ENCODE data around the gene CFAP54. TPM values are rescaled to one million over a fixed set of nuclear protein-coding genes. Genes with fewer than 3 reads are reported as not detected.
A peak's percentile ranks its signal among the peaks of the same experiment; 100 is the strongest.
"Not testable (repeated sequence)": the region's sequence is repeated elsewhere in the genome, so short reads cannot be mapped to it uniquely, and the experiment has no call there.

Gene CFAP54
- total RNA-seq, 1 donor from 2014 or later = 9.7 TPM

DNA sequence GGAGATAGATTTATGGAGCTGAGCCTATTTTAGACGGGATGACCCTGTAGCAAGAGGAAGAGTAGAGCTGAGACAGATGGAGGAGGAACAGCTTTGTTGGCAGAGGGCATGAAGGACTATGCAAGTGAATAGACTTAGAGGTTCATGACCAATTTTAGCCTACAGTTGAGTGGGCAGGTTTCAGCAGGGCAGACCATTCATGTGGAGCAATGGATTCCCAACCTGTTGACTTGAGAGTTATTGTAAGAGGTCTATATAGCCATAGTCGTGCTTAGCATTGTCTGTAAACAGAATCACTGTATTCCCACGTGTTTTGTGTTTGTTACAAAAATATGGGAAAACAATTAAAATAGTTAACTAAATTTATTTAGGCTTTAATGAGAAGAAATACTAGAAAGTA lies 116.8 kb downstream of the CFAP54 start:
- DNase-seq (ENCODE audit: low read depth in 2 of 2) = no peak

DNA sequence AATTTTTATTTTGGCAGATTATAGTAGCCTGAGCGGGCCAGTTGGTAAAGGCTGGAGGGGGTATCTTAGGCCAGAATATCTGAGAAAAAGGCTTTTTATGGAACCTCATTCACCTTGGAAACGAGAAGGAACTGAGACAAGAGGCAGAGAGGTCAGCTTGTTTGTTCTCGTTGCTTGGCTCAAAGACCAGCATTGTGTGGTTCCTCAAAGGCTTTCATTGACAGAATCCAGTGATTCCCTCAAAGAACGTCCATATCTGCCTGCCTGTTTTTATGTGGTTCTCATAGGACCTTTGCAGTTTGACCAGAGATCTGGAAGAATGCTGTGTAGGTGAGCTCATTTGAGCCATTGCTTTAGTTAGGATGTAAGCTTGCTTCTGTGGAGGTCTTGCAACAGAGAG lies 117.3 kb downstream of the CFAP54 start:
- DNase-seq (ENCODE audit: low read depth in 2 of 2) = no peak

DNA sequence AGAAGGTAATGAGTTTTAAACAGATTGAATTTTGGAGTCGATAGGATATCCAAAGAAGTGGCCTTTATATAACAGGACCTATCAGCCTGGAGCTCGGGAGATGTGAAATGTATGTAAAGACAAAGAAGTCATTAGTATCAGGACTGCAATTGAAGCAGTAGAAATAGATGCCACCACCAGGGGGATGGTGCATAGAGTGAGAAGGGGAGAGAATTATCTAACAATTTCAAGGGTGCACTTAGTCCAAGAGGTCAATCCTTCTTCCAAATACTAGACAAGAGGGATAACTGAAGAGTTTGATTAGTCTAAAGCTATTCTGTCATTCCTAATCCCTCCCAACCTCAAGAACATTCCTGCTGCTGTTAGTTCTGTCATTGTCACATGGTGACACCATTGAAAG lies 127.8 kb downstream of the CFAP54 start:
- DNase-seq (ENCODE audit: low read depth in 2 of 2) = no peak

DNA sequence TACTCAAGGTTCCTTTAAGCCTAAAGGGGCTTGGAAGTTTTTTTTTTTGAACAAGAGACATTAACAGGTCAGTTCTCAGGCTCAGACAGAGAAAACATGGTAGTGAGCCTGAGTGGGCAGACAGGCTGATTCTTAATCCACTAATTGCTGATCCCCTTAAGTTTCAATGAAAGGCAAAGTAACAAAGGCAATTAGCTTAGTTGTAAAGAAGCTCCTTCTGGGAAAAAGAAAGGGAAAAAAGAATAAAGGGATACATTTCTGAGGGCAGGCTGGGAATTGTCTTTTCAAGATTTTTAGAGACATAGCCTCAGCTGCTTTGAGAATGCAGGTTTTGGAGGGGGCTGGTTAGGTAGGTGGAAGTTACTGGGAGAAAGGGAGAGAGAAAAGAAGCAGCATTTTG lies 133.8 kb downstream of the CFAP54 start:
- no peak for DNase-seq (ENCODE audit: low read depth in 2 of 2)

DNA sequence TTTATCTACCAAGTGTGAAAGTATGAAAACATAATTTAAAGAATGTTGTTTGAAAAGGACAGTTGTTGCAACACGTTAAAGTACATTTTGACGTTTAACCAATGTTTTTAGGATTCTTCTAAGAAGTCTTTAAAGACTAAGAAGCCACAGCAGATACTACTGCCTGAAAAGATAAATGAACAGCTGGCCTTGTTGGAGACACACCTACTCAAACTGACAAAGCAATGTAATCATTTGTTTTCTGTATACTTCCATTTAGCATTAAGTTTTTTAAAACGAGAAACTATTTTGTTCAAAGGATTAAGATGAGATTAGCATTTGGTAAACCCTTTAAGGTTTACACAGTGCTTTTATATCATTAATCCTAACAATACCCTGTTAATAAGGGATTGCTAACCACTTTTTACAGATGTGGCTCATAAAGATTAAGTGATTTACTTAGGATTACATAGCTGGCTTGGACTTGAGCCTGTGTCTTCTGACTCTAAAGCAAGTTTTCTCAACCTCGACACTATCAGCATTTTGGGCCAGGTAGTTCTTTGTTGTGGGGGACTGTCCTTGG lies 134.4 kb downstream of the CFAP54 start:
- DNase-seq (ENCODE audit: low read depth in 2 of 2) = no peak

DNA sequence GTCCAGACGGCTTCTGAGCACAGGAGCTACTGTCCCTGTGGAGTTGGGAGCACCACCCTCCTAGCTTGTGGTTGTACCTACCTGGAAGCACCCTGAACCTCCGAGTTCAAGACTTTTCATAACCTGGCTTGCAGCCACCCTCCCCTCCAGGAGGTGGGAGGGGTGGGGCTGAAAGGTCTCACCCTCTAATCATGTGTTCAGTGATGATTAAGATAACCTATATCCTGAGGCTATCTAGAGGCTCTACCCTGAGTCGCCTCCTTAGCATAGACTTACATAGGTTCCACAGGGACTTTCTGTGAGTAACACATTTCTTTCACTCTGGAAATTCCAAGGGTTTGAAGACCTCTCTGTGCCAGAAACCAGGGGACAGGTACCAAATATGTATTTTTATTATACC lies 146.5 kb downstream of the CFAP54 start:
- DNase-seq (ENCODE audit: low read depth in 2 of 2) = no peak

DNA sequence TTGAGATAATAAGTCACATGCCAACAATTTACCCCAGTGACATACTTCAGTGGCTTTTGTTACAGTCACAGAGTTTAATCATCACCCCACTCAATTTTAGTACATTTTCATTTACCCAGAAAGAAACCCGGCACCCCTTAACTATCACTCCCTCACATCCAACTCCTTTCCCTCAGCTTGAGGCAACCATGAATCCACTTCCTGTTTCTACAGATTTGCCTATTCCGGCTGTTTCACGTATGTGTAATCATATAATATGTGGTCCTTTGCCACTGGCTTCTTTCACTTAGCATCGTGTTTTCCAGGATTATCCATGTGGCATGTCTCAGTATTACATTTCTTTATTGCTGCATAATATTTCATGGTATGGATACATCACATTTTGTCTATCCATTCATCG lies 147.5 kb downstream of the CFAP54 start:
- DNase-seq (ENCODE audit: low read depth in 2 of 2) = no peak

DNA sequence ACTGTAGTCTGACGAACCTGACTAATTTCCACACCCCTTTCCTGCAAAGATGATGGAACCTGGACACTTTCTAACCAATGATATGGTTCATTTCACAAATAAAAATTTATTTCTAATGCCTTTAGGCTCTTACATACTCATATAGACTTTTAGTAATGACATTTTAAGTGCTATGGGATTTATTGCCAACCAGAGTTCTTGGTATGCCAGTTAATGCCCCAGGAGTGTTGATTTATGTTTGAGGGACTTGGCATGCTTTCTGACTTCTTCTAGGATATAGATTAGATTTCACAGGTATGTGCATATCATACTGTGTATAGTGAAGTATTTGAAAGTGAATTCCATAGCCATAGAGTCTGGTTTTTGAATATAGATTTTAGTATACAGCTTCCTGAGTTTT lies 159.5 kb downstream of the CFAP54 start:
- DNase-seq (ENCODE audit: low read depth in 2 of 2) = no peak

DNA sequence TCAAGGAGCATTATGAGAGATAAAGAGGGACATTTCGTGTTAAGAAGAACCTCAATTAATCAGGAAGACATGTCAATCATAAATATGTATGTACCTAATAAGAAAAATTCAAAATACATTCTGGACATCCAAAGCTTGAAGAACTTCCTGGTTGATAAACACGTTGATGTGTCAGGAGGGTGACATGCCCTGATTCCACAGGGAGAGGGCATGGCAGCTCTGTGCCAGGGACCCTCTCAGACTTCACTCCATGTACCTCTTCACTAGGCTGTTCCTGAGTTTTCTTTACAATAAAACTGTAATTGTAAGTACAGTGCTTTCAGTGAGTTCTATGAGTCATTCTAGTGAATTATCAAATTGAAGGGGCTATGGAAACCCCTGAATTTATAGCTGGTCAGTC lies 163.5 kb downstream of the CFAP54 start:
- no peak for DNase-seq (ENCODE audit: low read depth in 2 of 2)

DNA sequence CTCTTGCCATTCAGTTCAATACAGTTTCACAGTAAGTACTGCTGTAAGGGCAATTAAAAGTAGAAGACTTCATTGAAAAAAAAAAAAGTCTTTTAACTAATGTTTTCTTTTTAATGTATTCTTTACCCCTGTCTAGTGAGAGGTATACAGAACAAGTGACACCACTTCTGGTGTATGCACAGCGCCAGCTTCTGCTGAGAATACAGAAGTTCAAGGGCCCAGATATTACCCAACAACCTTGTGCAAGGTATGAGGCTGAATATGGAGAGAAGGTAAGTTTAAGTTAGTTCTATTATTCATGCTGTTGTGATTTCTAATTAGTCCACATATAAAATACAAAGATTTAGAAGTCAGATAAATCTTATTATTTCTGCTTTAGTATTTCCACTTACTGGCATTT lies 168.7 kb downstream of the CFAP54 start:
- no peak for DNase-seq (ENCODE audit: low read depth in 2 of 2)

DNA sequence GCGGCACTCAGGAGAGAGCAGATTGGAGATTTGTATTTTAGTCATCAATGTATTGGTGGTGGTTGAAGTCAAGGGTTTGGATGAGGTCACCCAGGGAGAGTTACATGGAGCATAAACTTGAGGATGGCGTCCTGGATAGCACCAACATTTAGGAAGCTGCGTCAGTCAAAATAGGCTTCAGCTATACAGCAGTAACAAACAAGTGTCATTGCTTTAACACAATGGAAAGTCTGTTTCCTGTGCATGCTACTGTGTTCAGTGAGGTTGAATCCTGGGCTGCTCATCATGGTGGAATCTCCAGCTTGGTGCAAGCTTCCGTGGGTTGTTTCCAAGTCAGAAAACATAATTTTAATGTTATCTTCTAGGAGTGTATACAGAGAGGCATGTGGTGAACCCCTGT lies 180.4 kb downstream of the CFAP54 start:
- peak; percentile 46 to 51 for DNase-seq (ENCODE audit: low read depth in 2 of 2)

DNA sequence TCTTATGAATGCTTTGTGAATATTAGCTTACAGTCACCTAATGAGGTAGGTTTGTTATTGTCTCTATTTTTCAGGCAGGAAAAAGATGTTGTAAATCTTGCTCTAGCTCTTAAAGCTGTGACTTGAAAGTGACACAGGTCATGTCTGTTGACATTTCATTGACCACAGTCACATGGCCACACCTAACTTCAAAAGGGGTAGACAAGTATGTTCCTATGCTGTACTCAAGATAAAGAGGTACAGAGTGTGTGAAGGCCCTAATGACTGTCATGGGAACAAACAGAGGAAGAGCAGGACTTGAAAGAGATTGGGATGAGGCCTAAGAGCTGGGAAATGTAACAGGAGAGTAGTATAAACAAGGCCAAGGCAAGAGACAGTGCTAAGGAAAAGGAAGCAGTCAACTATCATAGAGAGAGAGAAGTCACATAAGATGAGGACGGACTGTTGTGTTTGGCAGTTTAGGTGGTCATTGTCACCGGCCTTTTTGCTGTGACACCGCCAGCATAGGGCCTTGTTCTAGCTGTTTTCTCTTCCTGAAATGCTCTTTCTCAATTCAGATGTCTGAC lies 181.0 kb downstream of the CFAP54 start:
- no peak for DNase-seq (ENCODE audit: low read depth in 2 of 2)

DNA sequence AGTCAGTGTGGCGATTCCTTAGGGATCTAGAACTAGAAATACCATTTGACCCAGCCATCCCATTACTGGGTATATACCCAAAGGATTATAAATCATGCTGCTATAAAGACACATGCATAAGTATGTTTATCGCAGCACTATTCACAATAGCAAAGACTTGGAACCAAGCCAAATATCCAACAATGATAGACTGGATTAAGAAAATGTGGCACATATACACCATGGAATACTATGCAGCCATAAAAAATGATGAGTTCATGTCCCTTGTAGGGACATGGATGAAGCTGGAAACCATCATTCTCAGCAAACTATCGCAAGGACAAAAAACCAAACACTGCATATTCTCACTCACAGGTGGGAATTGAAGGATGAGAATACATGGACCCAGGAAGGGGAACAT lies 186.1 kb downstream of the CFAP54 start:
- DNase-seq (ENCODE audit: low read depth in 2 of 2) = not testable (repeated sequence)

DNA sequence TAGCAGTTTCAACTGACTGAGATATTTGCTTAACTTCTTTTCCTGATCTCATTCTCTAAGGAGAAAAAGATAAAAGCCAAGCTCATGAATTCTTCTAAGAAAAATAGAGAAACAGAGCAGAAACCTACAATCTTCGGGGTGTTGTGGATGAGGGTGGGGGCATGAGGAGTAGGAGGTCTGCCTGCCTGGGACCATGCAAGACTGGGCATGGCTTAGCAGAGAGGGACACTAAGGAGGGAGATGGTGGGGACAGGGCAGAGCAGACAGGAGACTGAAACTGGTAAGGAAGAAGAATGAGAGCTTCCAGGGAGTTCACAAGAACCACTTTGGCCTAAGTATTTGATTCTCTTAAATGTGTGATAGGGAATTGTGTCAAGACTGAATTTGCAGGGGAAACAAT lies 188.0 kb downstream of the CFAP54 start:
- DNase-seq (ENCODE audit: low read depth in 2 of 2) = no peak

DNA sequence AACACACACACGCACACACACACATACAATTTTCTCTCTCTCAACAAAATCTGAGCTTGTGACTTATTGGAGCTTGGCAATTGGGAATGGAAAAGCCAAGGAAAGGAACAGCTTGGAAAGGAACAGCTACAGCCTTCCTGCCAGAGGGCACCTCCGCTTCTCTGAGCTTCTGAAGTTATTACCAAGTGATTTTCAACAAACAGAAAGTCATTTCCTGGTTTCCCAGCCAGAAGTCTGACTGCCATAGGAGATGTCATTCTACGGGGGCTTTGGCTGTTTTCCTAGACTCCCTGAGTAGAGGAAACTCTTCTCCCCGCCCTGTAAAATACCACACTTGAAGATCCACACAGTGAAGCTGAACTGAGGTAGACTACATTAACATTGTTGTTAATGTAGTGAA lies 198.3 kb downstream of the CFAP54 start:
- peak; percentile 9 to 94 for DNase-seq (ENCODE audit: low read depth in 2 of 2)

DNA sequence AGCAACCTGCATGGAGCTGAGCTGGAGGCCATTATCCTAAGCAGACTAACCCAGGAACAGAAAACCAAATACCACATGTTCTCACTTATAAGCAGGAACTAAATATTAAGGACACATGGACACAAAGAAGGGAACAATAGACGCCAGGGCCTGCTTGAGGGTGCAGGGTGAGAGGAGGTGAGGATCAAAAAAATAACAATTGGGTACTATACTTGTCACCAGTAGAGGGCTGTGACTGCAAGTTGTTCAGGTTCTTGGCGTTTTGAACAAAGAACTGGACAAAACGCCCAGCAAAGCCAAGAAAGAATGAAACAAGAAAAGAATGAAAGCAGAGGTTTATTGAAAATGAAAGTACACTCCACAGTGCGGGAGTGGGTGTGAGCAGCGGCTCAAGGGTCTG lies 209.1 kb downstream of the CFAP54 start:
- DNase-seq (ENCODE audit: low read depth in 2 of 2) = no peak

DNA sequence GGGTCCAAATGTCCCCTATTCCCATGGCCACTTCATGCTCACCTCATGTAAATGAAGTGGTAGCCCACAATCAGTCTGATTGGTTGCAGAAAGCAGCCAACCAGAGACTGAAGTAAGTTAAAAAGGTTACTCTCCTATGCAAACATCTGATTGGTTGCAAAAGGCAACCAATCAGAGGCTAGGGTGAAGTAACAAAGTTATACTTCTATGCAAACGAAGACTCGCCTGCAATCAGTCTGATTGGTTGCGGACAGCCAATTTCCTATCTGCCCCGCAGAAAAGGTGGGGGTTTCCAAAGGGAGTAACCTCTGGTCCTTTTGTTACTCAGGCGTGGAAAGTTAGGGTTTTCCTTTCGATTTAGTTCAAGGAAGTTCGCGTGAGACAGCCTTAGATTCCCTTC lies 209.6 kb downstream of the CFAP54 start:
- DNase-seq (ENCODE audit: low read depth in 2 of 2) = no peak

DNA sequence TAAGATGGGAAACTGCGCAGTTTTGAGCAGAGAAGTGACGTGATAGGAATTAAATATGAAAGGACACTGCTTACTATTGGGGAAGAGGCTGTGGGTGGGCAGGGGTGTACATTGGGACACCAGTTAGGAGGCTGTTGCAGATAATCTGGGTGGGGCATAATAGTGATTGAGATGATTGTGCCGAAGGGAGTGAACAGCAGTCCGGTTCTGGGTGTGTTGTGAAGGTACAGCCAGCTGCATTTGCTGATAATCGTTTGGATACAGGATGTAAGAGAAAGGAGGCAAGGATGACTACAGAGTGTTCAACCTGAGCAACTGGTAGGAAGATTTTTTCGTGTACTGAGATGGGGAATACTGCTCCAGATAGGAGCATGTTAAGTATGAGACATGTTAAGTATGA lies 212.5 kb downstream of the CFAP54 start:
- DNase-seq (ENCODE audit: low read depth in 2 of 2) = no peak

DNA sequence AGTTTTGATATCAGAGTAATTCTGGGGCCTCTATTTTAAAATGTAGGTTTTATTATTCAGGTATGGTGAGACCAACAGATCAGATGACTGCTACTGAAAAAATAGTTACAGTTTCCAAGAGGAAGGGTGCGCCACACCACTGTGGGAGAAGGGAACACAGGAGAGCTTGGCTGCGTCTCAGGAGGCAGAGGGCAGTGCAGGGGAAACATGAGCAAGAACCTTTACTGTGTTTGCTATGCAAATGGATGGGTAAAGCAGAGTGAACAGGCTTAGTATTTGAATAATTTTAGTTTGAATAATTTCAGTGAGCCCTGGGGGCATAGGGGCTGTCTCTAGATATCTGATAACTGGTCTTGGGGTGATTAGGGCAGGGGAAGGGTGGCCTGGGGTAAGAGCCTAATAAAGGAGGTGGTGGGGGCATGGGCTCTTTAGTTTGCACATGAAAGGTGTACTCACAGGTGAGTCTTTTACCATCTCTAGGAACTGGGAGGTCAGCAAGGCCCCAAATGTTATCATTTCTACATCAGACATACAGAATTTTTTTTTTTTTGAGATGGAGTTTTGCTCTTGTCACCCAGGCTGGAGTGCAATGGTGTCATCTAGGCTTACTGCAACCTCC lies 220.9 kb downstream of the CFAP54 start:
- DNase-seq (ENCODE audit: low read depth in 2 of 2) = no peak

DNA sequence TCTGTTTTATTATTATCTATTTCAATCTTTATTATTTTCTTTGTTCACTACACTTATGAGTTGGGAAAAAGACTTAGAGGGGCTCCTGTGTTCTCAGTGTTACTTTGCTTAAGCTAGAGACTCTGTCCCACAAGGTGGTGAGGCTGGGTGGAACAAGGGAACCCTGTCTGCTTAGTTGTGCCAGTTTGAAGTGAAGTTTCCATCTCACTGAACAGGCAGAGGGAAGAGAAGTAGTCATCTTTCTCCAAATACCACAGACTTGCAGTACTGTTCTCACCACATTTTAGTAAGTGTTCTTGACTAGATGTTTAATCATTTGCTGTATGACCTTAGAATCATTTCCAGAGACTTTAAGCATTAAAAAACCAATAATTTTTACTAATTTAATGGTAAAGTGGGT lies 222.0 kb downstream of the CFAP54 start:
- DNase-seq (ENCODE audit: low read depth in 2 of 2) = no peak

DNA sequence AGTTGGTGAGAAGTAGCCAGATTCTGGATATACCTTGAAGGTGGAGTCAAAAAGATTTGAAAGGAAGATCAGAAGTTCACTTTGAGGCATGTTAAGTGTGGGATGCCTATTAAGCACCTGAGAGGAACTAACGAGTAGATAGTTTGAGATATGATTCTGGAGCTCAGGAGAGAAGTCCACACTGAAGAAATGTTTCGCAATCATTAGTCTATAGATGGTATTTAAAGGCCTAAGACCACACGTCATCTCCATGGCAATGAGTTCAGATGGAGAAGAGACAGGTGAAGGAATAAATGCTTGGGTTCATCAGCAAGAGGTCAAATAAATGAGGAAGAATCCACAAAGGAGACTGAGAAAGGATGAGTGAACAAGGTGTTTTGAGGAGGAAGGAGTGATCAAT lies 224.8 kb downstream of the CFAP54 start:
- DNase-seq (ENCODE audit: low read depth in 2 of 2) = no peak

DNA sequence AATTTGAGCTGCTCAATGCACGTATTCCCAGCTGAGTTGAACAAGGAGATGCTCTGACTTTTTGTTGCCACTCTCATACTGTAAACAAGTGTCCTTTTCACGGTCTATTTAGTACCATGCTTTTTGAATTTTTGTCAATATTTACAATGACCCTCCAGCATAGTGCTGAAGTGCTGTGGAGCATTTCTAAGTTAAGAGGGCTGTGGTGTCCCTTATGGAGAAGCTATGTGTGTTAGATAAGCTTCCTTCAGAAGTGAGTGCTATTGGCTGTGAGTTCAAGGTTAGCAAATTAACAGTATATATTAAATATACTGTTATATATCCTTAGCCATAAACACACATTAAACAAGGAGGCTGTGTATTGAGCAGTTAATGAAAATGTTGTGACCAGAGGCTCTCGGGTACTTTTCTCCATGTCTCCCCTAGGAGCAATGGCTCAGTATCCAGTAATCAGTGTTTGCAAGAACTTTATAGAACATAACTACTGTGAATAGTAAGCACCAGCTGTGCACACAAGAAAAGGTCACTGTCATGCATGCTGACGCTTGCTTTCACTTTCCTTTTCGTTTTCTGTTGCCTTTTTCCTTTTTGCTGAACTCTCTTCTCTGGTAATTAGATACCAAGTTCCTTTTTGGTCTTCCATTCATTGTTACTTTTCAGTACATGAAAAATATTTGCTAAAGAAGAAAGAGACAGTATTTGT lies 230.4 kb downstream of the CFAP54 start:
- DNase-seq (ENCODE audit: low read depth in 2 of 2) = peak; percentile 72 to 75

DNA sequence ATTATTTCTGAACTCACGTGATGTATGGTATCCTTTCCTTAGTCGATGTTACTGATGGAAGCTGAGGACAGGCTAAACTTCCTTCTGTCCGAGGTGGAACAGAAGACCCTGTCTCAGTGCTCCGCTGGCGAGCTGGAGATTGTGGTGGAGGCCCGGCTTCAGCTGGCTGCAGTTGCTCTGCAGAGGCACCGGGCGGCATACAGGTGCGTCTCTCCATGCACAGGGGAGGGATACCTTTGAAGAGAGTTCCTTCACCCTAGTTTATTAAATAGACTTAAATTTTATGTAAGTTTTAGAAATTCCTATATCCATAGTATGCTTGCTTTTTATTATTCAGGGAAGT lies 231.0 kb downstream of the CFAP54 start:
- DNase-seq (ENCODE audit: low read depth in 2 of 2) = peak; percentile 45 to 55
